Neural progenitor cell (in vitro differentiated cells): Measurements from ENCODE around the gene ANO10.

Source experiments
- EZH2 ChIP-seq: fragments of 200-600 bp; sonication (generic); IDR thresholded peaks from 2 replicates; pipeline ENCODE4 v1.6.1; 2017; ENCODE audit warnings: antibody characterized with exemption, mild to moderate bottlenecking, moderate library complexity
- EZH2phosphoT487 ChIP-seq: fragments of 200-600 bp; sonication (generic); IDR thresholded peaks from 2 replicates; pipeline ENCODE4 v1.6.1; 2017; ENCODE audit warnings: antibody characterized with exemption
- TF ChIP-seq, protein P1 (sequence below): fragments of 200-600 bp; sonication (generic); IDR thresholded peaks from 2 replicates; pipeline ENCODE4 v1.5.1; 2017; ENCODE audit warnings: antibody characterized with exemption, mild to moderate bottlenecking

DNA sequence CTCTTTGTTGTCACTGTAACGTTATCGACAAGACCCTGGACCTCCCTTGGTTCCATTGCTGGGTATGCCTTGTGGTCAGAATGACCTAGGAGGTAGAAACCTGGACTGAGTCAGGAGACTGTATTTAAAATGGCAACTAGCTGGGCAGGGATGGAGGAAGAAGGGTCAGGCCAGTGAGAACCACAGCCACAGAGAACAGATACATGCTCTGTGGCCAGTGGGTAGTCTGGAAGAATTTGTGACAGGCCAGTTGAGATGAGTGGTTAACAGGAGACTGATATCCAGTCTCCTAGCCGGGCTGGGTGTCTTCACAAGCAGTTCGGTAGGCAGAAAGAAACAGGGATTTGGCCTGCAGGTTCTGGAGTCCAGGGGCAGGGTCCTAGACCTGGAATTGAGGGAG is 276.6 kb downstream of the ANO10 start:
- TF ChIP-seq EZH2phosphoT487 (no peak), EZH2 (no peak)
- TF ChIP-seq, protein P1, sequence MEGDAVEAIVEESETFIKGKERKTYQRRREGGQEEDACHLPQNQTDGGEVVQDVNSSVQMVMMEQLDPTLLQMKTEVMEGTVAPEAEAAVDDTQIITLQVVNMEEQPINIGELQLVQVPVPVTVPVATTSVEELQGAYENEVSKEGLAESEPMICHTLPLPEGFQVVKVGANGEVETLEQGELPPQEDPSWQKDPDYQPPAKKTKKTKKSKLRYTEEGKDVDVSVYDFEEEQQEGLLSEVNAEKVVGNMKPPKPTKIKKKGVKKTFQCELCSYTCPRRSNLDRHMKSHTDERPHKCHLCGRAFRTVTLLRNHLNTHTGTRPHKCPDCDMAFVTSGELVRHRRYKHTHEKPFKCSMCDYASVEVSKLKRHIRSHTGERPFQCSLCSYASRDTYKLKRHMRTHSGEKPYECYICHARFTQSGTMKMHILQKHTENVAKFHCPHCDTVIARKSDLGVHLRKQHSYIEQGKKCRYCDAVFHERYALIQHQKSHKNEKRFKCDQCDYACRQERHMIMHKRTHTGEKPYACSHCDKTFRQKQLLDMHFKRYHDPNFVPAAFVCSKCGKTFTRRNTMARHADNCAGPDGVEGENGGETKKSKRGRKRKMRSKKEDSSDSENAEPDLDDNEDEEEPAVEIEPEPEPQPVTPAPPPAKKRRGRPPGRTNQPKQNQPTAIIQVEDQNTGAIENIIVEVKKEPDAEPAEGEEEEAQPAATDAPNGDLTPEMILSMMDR, result no peak
